KMS-11 (cell line): ENCODE measurements around the gene ABCB8.

ENCODE experiments used
- H2AFZ ChIP-seq: fragments of 200-600 bp; sonication (generic); 2 replicates; pipeline ENCODE4 v1.6.1; 2016; ENCODE audit warnings: antibody characterized with exemption, mixed run types, low read depth
- H3K27ac ChIP-seq: fragments of 200-600 bp; sonication (generic); 2 replicates; pipeline ENCODE4 v1.6.1; 2016; ENCODE audit warnings: mild to moderate bottlenecking, mixed run types
- H3K27me3 ChIP-seq: fragments of 200-600 bp; sonication (generic); 2 replicates; pipeline ENCODE4 v1.6.1; 2017; ENCODE audit warnings: mild to moderate bottlenecking, low read depth, mixed run types, moderate library complexity; ENCODE audit not compliant: insufficient read depth
- H3K36me3 ChIP-seq: fragments of 200-600 bp; sonication (generic); 2 replicates; pipeline ENCODE4 v1.6.1; 2017; ENCODE audit warnings: mild to moderate bottlenecking, mixed run types; ENCODE audit not compliant: insufficient read depth
- H3K4me1 ChIP-seq: fragments of 200-600 bp; sonication (generic); 2 replicates; pipeline ENCODE4 v1.6.1; 2016; ENCODE audit warnings: mild to moderate bottlenecking, low read depth, mixed run types; ENCODE audit not compliant: poor library complexity, severe bottlenecking
- H3K4me2 ChIP-seq: fragments of 200-600 bp; sonication (generic); 2 replicates; pipeline ENCODE4 v1.7.0; 2016; ENCODE audit warnings: mild to moderate bottlenecking, mixed run types
- H3K4me3 ChIP-seq: fragments of 200-600 bp; sonication (generic); IDR thresholded peaks from 2 replicates; pipeline ENCODE4 v1.6.1; 2017; ENCODE audit warnings: low read depth, low read length, mixed read lengths; ENCODE audit not compliant: insufficient read depth
- H3K79me2 ChIP-seq: fragments of 200-600 bp; sonication (generic); 2 replicates; pipeline ENCODE4 v1.6.1; 2016; ENCODE audit warnings: low read depth, mixed run types; ENCODE audit not compliant: insufficient read depth
- H3K9ac ChIP-seq: fragments of 200-600 bp; sonication (generic); 2 replicates; pipeline ENCODE4 v1.6.1; 2016; ENCODE audit warnings: mild to moderate bottlenecking, mixed run types
- H4K20me1 ChIP-seq: fragments of 200-600 bp; sonication (generic); 2 replicates; pipeline ENCODE4 v1.6.1; 2016; ENCODE audit warnings: mild to moderate bottlenecking, mixed run types; ENCODE audit not compliant: insufficient read depth
- TF ChIP-seq, protein P1 (sequence below): fragments of 200-600 bp; sonication (generic); conservative IDR thresholded peaks from 2 replicates; pipeline ENCODE4 v1.6.1; 2017; ENCODE audit warnings: low read depth, mild to moderate bottlenecking, antibody characterized with exemption, low read length, moderate library complexity, mixed read lengths

The ABCB8 gene

DNA sequence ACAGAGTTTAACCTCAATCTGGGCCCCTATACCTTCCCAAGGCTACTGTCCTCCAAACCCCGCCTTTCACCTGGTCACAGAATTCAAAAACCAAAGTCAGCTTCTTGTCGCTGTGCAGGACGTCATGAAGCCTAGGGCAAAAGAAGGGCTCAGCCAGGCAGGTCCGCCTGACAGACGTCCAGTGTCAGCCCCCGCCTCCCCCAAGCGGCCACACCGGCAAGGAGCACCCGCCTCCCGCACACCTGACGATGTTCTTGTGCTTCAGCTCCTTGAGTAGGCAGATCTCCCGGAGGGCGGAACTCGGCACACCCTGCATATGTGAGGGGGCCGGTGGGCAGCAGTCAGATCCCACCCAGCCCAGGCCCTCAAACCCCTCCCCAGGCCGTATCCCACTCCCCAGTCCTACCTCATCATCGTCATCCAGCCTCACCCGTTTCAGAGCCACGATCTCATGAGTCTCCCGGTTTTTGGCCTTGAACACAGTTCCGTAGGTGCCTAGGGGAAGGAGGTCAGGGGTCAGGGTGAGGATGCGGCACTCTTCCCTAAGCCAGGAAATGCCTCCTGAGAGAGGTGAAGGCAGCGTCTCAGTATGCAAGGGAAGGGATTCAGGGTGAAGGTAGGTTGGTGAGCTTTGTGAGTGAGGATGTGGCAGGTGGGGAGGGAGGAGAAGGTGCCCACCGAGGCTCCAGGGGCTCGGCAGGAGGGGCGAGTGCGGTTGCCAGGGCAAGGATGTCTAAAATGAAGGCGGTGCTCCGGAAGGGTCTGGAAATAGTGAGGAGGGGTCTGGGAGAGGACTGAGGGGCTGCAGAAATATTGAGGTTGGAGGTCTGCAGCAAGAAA lies 28.6 kb downstream of the ABCB8 start:
- H3K27ac ChIP-seq, result no peak overlapping the region
- no peaks in the 10 kb centered on the region for H4K20me1 ChIP-seq
- peak overlapping the region; percentile 57 for H3K4me2 ChIP-seq
- TF ChIP-seq, protein P1, sequence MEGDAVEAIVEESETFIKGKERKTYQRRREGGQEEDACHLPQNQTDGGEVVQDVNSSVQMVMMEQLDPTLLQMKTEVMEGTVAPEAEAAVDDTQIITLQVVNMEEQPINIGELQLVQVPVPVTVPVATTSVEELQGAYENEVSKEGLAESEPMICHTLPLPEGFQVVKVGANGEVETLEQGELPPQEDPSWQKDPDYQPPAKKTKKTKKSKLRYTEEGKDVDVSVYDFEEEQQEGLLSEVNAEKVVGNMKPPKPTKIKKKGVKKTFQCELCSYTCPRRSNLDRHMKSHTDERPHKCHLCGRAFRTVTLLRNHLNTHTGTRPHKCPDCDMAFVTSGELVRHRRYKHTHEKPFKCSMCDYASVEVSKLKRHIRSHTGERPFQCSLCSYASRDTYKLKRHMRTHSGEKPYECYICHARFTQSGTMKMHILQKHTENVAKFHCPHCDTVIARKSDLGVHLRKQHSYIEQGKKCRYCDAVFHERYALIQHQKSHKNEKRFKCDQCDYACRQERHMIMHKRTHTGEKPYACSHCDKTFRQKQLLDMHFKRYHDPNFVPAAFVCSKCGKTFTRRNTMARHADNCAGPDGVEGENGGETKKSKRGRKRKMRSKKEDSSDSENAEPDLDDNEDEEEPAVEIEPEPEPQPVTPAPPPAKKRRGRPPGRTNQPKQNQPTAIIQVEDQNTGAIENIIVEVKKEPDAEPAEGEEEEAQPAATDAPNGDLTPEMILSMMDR, result no peak
- H3K36me3 ChIP-seq, result no peaks in the 10 kb centered on the region
- peaks cover 11% of the 10 kb centered on the region for H3K4me1 ChIP-seq
- H3K27me3 ChIP-seq, result no peaks in the 10 kb centered on the region
- peaks cover 18% of the 10 kb centered on the region; the same call in 1 of the 2 replicates for H3K79me2 ChIP-seq
- H3K9ac ChIP-seq, result peak overlapping the region; percentile 8; the same call in 1 of the 2 replicates
- peak overlapping the region; percentile 74 for H2AFZ ChIP-seq
- H3K4me3 ChIP-seq, result no peak overlapping the region

DNA sequence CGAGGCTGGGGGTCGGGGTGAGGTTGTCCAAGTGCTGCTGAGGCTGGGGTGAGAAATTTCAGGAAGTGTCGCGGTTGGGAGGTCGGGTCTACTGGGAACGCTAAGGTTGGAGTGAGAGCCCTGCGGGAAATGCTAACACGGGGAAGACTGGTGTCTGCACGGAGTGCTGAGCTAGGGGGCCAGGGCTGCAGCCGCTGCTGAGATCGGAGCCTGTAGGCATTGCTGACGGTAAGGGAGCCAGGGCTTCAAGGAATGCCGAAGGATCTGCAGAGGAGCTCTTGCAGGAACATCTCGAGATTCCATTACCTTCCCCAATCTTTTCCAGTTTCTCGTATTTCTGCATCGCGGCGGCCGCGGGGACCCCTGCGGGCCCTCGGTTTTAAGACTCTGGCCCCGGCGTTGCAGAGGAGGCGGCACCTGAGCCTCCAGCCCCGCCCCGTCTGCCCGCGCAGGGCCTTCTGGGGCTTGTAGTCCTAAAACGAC lies 29.3 kb downstream of the ABCB8 start, which contains the start of gene CDK5:
Gene CDK5 (minus strand): TSS at position 392 of the 483 bp plus-strand sequence. CDS start 49 bp downstream, at position 343.
- Histone ChIP-seq H3K9ac (peak within 1 kb of the TSS; percentile 43; the same call in 1 of the 2 replicates), H3K79me2 (peaks cover 22% of the 10 kb centered on the region; the same call in 1 of the 2 replicates)

DNA sequence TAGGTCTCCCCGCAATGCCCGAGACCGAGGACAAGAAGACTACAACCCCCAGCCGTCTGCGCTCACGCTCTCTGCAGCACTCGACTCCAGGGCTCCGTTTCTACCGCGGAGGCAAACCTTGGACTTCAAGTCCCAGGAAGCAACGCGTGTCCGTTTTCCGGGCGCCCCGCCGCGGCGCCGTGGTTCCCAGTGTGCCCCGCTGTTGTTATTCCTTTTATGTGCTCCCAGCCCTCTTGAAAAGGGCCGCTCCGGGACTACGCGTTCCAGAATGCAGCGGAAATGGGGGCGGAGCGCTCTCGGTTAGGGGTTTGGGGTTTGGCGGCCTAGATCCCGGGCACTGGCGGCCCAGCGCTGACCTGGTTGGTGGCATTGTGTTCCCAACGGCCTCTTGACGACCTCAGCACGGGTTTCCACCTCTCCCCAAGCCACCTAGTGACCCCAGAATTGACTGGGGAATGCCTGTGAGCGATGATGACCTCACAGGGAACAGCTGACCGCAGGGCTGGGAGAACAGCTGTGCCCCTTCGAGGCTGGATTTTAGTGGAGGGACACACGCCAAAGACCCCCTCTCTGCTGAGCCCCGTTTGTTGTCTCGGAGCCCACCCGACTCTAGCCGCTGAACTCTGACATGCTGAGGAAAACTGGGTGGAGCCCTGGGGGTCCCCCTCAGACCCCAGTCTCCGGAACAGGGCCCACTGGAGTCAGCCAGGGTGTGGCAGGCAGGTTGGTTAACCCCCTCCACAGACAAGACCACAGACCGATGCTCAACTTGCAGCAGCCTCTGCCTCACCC lies 29.9 kb downstream of the ABCB8 start:
- Histone ChIP-seq H2AFZ (peak overlapping the region; percentile 74), H3K27ac (peak overlapping the region; percentile 47), H3K9ac (peak overlapping the region; percentile 43; the same call in 1 of the 2 replicates)

More for the DNA sequence above, 29.3 kb downstream of the ABCB8 start, which contains the start of gene CDK5:
- Histone ChIP-seq H3K27ac (peak within 1 kb of the TSS; percentile 47), H3K4me1 (peaks cover 11% of the 10 kb centered on the region), H3K4me2 (peak within 1 kb of the TSS; percentile 57), H3K27me3 (no peaks in the 10 kb centered on the region), H2AFZ (peak within 1 kb of the TSS; percentile 74), H4K20me1 (no peaks in the 10 kb centered on the region), H3K36me3 (no peaks in the 10 kb centered on the region), H3K4me3 (no peak within 1 kb of the TSS)
- TF ChIP-seq, protein P1, result no peak

More for the DNA sequence above, 29.9 kb downstream of the ABCB8 start:
- H3K36me3 ChIP-seq, result no peaks in the 10 kb centered on the region
- peak overlapping the region; percentile 57 for H3K4me2 ChIP-seq
- H3K79me2 ChIP-seq, result peaks cover 22% of the 10 kb centered on the region; the same call in 1 of the 2 replicates
- H3K27me3 ChIP-seq, result no peaks in the 10 kb centered on the region
- peaks cover 11% of the 10 kb centered on the region for H3K4me1 ChIP-seq
- no peak overlapping the region for H3K4me3 ChIP-seq
- TF ChIP-seq, protein P1, result no peak
- no peaks in the 10 kb centered on the region for H4K20me1 ChIP-seq
